RWPE2 (cell line): ENCODE measurements around the gene SPAG16.
"Not testable (repeated sequence)": the region's sequence is repeated elsewhere in the genome, so short reads cannot be mapped to it uniquely, and the experiment has no call there.

Source experiments
- ATAC-seq: fragments of 200-7000 bp; cut with Tn5 transposase; 3 replicates; pipeline ENCODE4 v1.9.1; 2021; ENCODE audit warnings: low read depth
- DNase-seq: peaks from one replicate; pipeline ENCODE4 v3.0.0-alpha.2; 2020; ENCODE audit warnings: low spot score
- H3K27ac ChIP-seq: fragments of 450-650 bp; 2 replicates; pipeline ENCODE4 v1.5.1; 2017; ENCODE audit warnings: mild to moderate bottlenecking; ENCODE audit not compliant: poor library complexity, severe bottlenecking
- H3K27me3 ChIP-seq: fragments of 250-450 bp; sonication (Bioruptor Pico); 2 replicates; pipeline ENCODE4 v1.5.1; 2021; ENCODE audit warnings: mild to moderate bottlenecking, moderate library complexity; ENCODE audit not compliant: insufficient read depth, poor library complexity, severe bottlenecking
- H3K36me3 ChIP-seq: fragments of 250-450 bp; sonication (Bioruptor Pico); 2 replicates; pipeline ENCODE4 v1.5.1; 2020; ENCODE audit warnings: low read depth, mild to moderate bottlenecking, moderate library complexity
- H3K4me1 ChIP-seq: fragments of 250-450 bp; sonication (Bioruptor Pico); 2 replicates; pipeline ENCODE4 v1.5.1; 2021; ENCODE audit warnings: mild to moderate bottlenecking, moderate library complexity; ENCODE audit not compliant: insufficient read depth, poor library complexity, severe bottlenecking
- H3K4me3 ChIP-seq: fragments of 250-450 bp; sonication (Bioruptor Pico); 2 replicates; pipeline ENCODE4 v1.5.1; 2021; ENCODE audit warnings: mild to moderate bottlenecking, moderate library complexity; ENCODE audit not compliant: severe bottlenecking
- H3K9me3 ChIP-seq: fragments of 250-450 bp; sonication (Bioruptor Pico); 2 replicates; pipeline ENCODE4 v1.5.1; 2021; ENCODE audit warnings: mild to moderate bottlenecking, moderate library complexity; ENCODE audit not compliant: severe bottlenecking
- CTCF ChIP-seq: fragments of 450-650 bp; IDR thresholded peaks from one replicate; pipeline ENCODE4 v1.5.1; 2017; ENCODE audit warnings: mild to moderate bottlenecking, moderate library complexity; ENCODE audit not compliant: poor library complexity, severe bottlenecking

SPAG16 gene

GRCh38 chr2:213669657-213670056 lies 385.4 kb downstream of the SPAG16 start:
- Histone ChIP-seq H3K9me3 (no peaks in the 10 kb centered on the region), H3K4me1 (no peaks in the 10 kb centered on the region), H3K36me3 (no peaks in the 10 kb centered on the region), H3K27ac (no peak overlapping the region), H3K4me3 (no peak overlapping the region), H3K27me3 (no peaks in the 10 kb centered on the region)
- no peak for TF ChIP-seq CTCF
- DNase-seq (no peak), ATAC-seq (no peak)

- TF ChIP-seq CTCF, result no peak
- no peak for ATAC-seq
- no peak overlapping the region for H3K27ac ChIP-seq
Observed at GRCh38 chr2:213678437-213679218, 394.4 kb downstream of the SPAG16 start.

DNA sequence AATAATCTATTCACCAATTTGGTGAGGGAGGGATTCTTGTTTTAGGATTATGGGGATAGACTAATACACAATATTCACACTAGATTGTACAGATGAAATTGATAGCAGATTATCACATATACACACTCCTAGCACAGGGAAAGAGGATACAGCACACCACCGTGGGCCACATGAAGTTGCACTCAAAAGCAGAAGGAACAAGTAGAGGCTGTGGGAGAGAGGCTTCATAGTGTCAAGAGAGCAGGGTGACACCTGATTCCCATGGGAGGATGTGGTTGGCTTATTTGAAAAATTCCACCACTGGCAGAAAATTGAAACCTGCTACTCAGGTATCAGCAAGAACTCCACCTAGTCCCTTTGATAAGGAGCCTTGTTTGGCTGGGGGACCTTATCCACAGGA lies 395.6 kb downstream of the SPAG16 start:
- H3K36me3 ChIP-seq, result no peaks in the 10 kb centered on the region
- H3K27me3 ChIP-seq, result no peaks in the 10 kb centered on the region
- TF ChIP-seq CTCF, result no peak
- no peaks in the 10 kb centered on the region for H3K9me3 ChIP-seq
- H3K4me1 ChIP-seq, result no peaks in the 10 kb centered on the region
- no peak for DNase-seq
- H3K4me3 ChIP-seq, result no peak overlapping the region
- ATAC-seq, result no peak
- H3K27ac ChIP-seq, result no peak overlapping the region

More at GRCh38 chr2:213678437-213679218, 394.4 kb downstream of the SPAG16 start:
- no peak for DNase-seq
- no peaks in the 10 kb centered on the region for H3K4me1 ChIP-seq
- H3K27me3 ChIP-seq, result no peaks in the 10 kb centered on the region
- H3K4me3 ChIP-seq, result no peak overlapping the region
- H3K36me3 ChIP-seq, result no peaks in the 10 kb centered on the region
- no peaks in the 10 kb centered on the region for H3K9me3 ChIP-seq

- Histone ChIP-seq H3K27ac (no peak overlapping the region), H3K27me3 (no peaks in the 10 kb centered on the region), H3K4me1 (no peaks in the 10 kb centered on the region), H3K36me3 (no peaks in the 10 kb centered on the region), H3K9me3 (no peaks in the 10 kb centered on the region), H3K4me3 (no peak overlapping the region)
- ATAC-seq (no peak), DNase-seq (no peak)
- TF ChIP-seq CTCF, result no peak
Observed at GRCh38 chr2:213682276-213682675, 398.0 kb downstream of the SPAG16 start.

GRCh38 chr2:213688133-213688532 lies 403.9 kb downstream of the SPAG16 start:
- Histone ChIP-seq H3K9me3 (no peaks in the 10 kb centered on the region), H3K4me1 (no peaks in the 10 kb centered on the region), H3K27ac (no peak overlapping the region), H3K4me3 (no peak overlapping the region), H3K27me3 (no peaks in the 10 kb centered on the region), H3K36me3 (no peaks in the 10 kb centered on the region)
- DNase-seq (no peak), ATAC-seq (no peak)
- no peak for TF ChIP-seq CTCF

DNA sequence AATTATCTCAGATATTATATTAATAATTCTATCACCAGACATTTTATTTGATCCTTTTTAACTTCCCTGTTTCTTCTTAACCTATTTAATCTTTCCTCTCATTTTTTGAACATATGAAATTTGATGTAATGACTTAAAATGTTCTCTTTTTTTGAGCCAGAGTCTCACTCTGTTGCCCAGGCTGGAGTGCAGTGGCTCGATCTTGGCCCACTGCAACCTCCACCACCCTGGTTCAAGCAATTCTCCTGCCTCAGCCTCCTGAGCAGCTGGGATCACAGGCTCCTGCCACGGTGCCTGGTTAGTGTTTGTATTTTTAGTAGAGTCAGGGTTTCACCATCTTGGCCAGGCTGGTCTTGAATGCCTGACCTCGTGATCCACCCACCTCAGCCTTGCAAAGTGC lies 404.6 kb downstream of the SPAG16 start:
- not testable (repeated sequence) for H3K9me3 ChIP-seq, H3K36me3 ChIP-seq, H3K4me3 ChIP-seq, H3K27me3 ChIP-seq, DNase-seq, H3K4me1 ChIP-seq, ATAC-seq, H3K27ac ChIP-seq
